SW480 (cell line): ENCODE data around the gene TMEM212.

Source experiments
- DNase-seq: peaks from one replicate; pipeline ENCODE4 v3.0.0-alpha.2; 2016; ENCODE audit warnings: low spot score

Gene TMEM212

DNA sequence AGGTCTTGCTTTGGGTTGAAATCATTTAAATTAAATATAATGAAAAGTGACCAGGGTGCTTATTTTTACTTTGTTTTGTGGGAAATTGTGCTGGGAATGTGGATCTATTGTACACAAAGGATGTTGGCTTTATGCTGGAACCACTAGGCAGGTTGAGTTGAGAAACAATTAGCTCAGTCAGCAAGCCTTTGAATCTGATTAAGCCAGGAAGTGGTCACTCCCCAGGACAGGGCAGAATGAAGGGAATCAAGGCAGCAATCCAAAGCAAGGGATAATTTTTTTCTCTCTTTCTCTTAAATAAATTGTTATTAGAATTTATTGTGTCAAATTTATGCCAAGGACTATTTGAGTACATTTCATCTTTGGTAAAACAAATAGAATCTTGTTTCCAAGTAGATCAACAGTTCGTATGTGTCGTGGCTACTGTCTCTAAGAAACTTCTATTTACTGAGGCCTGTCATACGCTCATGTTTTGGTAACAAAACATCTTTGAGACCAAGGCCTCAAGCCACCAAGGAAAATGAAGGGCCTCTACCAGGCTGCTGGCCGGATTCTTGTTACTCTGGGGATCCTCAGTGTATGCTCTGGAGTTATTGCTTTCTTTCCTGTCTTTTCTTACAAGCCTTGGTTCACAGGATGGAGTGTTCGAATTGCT lies at the start of gene TMEM212:
Gene TMEM212, plus strand, starts transcription at position 486 of the 655 bp plus-strand sequence. Its CDS starts 35 bp downstream, at position 521.
- no peak for DNase-seq

DNA sequence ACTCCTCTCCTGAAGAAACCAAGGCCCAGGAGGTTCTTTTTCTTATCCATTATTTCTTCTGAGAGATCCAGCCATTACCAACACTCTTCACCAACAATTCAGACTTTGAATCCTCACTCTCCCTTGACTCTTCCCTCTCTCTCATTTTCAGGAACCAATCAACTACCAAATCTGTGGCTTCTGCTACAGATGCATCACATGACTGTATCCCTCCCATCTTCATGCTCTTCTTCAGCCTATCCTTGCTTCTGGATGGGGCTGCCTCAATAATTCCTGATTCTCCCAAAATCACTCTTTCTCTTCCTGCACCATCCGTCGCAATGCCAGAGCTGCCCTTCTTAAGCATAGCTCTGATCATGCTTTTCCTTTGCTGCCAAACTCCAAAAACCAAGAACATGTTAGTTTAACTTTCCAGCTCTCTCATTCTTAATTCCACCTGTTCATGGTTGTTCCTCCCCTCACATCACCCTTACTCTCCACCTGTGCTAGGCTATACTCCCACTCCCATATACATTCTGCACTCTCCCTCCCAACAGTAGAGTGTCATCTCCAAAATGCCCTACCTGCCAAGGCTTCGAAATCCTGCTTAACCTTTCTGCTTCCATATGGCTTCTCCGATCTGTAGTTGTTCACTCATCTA lies 46.4 kb upstream of the TMEM212 start:
- DNase-seq, result no peak

DNA sequence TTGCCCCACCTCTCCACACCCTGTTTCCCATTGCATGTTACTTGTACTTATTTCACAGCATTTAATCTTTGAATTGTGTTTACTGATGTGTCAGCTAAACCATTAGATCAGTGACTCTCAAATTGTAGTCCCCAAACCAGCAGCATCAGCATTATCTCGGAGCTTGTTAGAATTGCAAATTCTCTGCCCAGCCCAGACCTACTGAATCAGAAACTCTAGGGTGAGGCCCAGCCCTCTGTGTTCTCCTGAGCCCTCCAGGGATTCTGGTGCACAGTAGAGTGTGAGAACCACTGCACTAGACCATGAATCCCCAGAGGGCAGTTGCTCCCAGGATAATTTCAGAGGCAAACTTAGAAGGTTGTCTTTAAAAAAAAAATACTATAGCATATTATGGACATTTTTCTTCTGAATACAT lies 45.9 kb upstream of the TMEM212 start:
- DNase-seq, result no peak

DNA sequence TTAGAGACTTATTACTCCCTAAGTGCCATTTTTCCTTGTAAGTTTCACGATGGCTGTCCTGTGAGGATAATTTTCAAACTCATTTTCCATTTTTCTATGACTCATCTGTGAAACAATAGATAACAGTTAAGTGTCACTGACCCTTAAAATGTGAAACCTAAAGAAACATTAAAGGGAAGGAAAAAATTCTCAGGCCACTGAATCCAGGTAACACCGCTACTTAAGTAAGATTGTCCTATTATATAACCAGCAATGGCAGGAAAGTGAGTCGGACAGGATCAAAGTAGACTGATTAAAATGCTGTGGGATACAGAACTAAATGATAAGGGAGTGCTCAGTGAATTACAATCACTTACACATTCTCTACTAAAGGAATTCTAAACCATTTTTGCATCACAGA lies 45.3 kb upstream of the TMEM212 start:
- peak; percentile 47 for DNase-seq

DNA sequence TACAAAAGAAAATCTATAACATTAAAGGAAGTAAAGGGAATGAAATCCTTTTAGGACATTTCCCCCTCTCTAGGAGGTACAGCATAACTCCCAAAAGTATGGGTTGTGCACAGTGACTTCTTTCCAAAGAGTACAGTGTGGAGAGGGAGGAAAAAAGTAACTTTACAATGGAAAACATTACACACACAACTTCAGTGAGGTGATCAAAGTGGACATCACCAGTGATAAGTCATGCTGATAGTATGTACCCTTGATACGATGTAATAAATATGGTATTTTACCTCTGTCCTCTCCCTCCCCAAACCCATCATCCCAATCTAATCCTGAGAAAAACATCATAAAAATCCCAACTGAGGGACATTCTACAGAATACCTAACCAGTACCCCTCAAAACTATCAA lies 43.6 kb upstream of the TMEM212 start:
- no peak for DNase-seq

DNA sequence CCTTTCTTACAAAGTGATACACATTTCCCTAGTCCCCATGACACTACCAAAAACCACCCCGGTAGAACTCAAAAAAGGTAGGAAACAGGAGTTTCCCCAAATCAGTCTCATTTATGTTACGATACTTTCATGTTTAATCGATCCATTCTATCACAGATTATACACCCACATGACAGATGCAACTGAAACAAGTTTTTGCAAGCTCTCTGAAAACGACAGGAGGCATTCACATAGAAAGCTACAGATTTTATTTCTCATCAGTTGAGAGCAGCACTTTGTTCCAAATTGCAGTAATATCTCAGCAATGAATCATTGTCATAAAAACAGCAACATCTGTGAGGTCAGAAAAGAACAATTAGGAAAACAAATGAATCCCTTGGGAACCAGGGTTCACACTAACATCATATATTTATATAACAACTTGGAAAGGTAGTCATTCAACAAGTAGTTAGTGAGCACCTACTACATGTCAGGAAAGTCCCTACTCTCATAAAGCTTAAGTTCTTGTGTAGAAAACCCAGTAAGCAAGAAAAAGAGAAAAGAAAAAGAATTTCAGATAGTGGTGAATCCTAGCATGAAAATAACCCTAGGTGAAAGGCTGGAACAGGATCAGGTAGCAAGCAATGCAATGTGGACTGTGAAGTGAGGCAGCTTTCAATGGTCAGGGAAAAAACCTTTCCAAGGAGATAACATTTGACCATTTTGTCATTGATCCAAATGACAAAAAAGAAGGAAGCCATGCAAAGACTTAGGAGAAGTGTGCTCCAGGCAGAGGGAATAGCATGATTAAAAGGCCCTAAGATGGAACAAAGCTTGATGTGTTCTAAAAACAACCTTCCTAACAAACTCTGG lies 41.2 kb upstream of the TMEM212 start:
- no peak for DNase-seq

DNA sequence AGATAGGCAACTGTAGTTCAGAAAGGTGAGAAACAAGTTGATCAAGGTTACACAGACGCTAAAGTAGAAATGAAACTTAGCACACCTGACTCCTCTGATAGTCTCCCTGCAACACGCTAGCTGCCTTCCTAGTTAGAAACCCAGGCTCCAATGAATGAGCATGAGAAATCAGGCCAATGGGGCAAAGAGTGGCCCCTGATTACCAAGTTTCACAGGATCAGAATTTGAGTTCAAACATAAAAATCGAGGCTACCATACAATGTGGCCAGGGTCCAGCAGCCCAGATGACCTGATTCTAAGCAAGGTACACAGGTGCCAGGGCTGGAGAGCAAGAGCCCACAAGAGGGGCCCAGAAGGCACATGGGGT lies 40.6 kb upstream of the TMEM212 start:
- no peak for DNase-seq

DNA sequence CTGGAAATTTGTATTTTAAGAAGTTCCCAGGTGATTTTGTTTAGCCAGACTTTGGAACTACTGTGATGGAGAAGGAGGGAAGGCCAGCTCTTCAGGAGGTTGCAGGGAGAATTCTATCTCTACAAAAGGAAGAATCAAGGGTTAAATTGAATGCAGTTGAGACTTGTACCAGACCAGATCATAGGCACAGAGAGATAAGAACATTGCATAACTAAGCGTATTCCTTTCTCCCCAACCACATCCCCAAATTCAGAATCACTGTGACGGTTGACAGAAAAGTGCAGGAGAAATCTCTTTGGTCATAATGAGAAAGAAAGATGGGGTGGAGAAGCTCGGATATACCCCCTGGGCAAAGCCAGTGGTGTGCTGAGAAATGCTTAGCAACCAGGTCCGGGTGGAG lies 40.1 kb upstream of the TMEM212 start:
- DNase-seq, result no peak

DNA sequence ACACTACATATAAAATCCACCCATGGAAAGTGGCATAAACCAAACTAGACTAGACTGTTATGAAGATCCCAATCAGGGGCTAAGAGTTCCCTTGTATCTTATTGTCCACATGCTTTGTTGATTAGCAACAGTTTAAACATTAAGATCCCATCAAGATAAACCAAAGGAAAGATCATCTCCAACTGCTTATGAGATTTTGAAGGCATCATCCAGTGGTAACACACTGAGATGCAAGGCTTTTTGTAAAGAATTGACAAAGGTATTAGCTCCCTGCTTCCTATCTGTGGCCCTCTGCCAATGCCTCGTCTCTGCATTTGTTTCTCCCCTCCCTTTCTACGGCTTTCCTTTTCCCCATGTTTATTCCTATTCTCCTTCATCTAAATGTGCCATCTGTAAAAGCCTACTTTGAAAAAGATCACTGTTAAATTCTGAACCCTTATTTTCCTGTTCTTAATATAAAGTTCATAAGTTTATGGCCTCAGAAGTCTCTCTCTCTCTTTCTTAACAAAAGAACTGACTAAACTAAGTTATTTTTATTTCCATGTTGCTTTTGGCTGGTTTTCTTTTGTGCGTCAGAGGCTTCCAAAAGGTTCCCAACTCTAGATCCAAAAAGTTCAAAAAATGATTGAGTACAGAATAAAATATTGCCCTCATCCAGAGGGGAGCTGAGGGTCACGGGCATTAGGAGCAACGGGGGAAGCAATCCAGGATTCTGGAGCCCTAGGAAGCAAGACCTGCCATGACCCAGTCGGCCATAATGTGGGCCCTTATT lies 38.3 kb upstream of the TMEM212 start:
- no peak for DNase-seq

DNA sequence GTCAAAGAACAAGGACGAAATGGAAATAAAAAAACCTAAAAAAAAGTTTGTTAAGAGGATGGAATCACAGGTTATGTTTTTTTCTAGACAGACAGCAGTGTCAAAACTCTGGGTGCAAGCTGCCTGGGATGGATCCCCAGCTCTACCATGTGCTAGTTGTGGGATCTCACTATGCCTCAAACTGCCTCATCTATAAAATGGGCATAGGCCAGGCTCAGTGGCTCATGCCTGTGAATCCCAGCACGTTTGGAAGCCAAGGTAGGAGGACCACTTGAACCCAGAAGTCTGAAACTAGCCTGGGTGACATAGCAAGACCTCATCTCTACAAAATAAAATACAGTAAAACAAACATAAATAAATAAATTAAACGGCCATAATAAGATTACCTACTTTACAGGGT lies 37.5 kb upstream of the TMEM212 start:
- no peak for DNase-seq

DNA sequence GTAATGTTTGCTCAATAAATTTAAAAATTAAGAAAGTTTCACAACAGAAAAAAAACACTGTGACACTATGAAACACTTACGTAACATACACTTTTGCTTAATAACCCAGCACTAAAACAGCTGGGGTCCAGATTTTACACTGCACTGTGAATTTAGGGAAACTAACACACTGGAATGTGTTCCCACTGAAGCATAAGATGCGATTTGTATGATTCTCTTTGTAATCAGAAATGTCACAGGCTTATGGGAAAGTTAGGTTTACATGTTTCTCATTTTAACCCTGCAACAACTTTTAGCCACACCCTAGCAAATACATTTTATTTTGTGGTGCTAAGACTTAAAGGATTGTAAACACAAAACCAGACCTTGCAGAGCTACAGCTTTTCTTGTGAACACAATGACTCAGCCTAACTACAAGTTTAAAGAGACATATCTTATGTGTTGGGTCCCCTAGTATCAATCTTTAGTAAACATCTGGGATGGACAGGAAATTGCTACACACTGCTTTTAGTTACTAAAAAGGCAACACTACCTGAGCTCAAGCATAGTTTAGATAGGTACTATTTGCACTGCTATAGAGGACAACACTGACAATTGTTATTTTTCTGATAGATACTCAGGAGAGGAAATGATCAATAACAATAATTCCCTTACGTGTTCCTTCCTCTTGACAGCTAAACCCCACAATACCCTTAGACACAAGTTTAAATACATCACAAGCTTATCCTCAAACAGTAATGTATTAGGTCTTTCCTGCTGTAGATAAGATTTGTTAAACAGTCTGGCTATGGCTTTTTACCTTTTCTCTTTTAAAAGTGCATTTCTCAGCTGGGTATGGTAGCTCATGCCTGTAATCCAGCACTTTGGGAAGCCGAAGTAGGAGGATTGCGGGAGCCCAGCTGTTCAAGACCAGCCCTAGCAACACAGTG lies 36.7 kb upstream of the TMEM212 start:
- peak; percentile 36 for DNase-seq

DNA sequence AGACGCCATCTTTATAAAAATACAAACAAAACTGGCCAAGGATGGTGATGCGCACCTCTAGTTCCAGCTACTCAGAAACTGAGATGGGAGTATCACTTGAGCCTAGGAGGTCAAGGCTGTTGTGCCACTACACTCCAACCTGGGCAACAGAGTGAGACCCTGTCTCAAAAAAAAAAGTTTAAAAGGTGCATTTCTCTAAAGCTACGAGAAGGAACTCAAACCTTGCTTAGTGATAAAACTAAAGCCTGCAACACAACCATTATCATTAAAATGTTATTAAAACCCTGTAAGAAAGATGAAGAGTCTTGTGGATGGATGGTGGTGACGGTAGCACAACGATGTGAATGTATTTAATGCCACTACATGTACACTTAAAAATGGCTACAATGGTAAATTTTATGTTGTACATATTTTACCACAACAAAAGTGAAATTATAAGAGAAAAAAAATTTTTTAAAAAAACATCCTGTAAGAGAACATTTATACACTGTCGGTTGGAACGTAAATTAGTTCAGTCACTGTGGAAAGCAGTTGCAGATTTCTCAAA lies 35.9 kb upstream of the TMEM212 start:
- no peak for DNase-seq

DNA sequence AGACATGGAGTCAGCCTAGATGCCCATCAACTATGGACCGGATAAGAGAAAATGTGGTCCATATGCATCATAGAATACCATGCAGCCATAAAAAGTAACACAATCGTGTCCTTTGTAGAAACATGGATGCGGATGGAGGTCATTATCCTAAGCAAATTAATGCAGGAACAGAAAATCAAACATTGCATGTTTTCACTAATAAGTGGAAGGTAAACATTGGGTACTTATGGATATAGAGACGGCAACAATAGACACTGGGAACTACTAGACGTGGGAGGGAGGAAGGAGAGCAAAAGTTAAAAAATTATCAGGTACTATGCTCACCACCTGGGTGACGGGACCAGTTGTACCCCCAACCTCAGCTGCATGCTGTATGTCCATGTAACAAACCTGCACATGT lies 35.3 kb upstream of the TMEM212 start:
- DNase-seq, result no peak

DNA sequence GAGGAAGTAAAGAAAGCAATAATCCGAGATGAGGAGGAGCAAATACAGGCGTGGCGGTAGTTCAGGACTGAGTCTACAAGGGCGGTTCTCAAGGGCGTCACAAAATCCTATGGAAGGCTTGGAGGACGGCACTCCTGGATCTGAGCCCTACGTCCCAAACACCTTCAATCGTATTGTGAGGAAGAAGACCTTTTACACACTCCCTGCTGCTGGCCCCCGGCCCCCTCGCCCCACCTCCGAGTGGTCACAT lies 33.6 kb upstream of the TMEM212 start:
- peak; percentile 75 for DNase-seq

DNA sequence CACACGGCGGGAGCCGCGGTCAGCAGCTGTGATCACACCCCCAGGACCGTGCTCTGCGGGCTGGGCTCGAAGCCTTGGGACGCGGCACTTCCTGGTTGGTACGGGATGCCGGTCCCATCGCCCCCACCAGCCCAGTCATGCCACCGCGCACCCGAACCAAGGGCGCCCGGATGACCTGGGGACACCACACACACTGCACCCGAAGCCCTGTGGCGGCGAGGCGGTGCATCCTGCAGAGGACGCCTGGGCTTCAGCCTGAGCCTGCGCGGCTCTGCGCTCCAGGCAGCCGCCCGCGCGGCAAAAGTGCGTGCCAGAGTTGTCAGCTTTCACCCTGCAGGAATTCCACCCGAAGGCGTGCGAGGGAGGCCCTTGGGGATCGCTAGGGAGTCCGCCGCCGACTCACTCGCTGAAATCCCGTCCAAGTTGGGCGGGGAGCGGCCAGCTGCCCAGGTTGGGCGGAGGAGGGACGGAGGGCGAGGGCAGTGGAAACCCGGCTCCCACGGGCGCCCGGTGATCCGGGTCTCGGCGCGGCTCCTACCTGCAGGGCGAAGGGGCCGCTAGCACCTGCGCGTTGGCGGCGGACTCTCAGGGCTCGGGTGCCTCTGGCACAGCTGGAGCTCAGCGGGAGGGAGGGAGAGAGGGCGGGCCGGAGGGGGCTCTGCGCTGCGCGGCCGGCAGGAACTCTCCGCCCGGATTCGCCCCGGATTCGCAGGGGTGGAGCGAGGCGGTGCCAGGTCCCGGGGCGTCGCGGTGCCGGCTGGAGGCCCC lies 33.1 kb upstream of the TMEM212 start, which contains the start of gene PLD1:
Gene PLD1, minus strand, starts transcription at position 623 of the 768 bp plus-strand sequence. CDS start 72,432 bp downstream, outside the sequence.
- peak; percentile 89 for DNase-seq

DNA sequence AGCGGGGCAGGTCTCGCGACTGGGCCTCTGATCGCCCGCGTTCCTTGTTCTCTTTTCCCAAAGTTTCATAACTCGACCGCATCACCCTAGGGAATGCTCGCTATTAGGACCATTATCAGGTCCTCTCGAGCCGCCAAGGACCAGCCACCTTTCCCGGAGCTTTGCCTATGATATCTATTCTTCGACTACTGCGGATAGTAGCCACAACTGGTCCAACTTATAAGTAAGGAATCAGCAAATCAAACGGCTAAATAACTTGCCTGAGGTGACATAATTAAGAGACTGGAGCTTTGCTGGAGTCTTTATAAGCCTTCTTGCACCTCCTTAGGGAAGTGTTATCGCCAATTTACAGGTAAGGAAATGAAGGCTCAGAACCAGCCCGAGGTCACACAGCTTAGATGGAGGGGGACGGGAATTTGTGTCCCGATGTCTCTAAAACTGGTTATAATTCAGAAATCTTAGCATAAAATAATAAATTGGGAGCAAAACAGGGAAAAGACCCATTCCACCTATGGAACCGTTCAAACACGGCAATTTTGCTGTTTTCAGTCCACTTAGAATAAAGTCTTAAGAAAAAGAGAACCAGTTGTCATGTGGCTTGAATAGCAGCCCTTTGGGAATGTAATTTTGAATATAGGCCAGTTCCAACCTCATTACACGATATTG lies 32.4 kb upstream of the TMEM212 start:
- no peak for DNase-seq

DNA sequence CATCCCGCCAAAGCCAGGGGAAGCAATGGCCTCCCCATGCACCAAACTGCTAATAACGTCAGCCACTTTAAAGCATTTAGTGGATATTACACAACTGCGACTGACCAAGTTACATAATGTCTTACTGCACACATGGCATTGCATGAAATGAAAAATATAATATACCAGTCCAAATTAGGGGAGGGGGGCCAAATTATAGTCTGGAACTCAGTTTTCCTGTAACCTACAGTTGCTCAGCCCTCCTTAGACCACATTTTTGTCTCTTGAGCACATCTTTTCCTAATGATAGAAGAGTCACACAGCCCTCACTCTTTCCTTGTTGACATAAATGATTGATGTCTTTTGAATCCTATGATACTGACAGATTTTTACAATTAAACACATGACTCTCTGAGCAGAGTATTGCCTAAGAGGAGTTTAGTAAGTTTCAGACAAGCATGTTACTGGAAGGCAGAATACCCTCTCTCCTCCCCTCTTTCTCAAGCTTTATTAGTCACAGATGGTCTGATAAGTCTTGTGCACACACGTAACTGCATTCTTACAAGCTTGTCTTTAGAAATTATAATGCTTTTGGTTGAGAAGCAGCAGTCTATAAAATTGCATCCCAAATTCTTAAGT lies 31.7 kb upstream of the TMEM212 start:
- no peak for DNase-seq

DNA sequence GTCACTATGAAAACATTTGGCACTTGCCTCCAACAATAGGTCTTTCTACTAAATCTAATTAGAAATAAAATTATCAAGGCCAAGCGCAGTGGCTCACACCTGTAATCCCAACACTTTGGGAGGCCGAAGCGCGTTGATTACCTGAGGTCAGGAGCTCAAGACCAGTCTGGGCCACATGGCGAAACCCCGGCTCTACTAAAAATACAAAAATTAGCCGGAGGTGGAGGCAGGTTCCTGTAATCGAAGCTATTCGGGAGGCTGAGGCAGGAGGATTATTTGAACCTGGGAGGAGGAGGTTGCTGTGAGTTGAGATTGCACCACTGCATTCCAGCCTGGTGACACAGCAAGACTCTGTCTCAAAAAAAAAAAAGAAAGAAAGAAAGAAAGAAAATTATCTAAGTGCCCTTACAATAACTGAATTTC lies 31.2 kb upstream of the TMEM212 start:
- no peak for DNase-seq

DNA sequence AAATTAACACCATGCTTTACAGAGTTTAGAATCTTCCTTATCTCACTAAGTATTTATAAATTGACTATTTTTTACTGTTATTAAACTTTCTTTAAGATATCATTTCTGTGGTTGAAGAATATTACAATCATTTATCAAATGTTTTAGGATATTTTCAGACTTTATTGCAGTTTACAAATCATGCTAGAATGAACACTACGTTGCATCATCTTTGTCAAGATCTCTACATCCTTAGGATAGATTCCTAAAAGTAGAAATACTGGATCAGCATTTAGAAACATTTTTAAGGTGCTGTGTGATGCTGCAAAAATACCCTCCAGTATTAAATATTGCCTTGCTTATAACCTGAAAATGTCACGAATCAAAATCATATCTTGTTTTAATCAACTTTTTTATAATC lies 30.3 kb upstream of the TMEM212 start:
- DNase-seq, result no peak
